IPS DF 19.7 (cell line): ENCODE results near the gene LRSAM1.
"Not testable (repeated sequence)": the region's sequence is repeated elsewhere in the genome, so short reads cannot be mapped to it uniquely, and the experiment has no call there.

Experiments used
- DNase-seq: peaks from one replicate; pipeline ENCODE4 v3.0.0-alpha.2; 2013; ENCODE audit warnings: low read depth, low spot score

The LRSAM1 gene

GRCh38 chr9:127457191-127457878 is 6.0 kb downstream of the LRSAM1 start:
- DNase-seq: no peak

- DNase-seq: no peak
Observed at GRCh38 chr9:127458921-127459320, 7.6 kb downstream of the LRSAM1 start.

- no peak for DNase-seq
Observed at GRCh38 chr9:127463382-127463781, 12.1 kb downstream of the LRSAM1 start.

- DNase-seq: no peak
Observed at GRCh38 chr9:127463911-127464310, 12.6 kb downstream of the LRSAM1 start.

GRCh38 chr9:127466407-127466917 is 15.2 kb downstream of the LRSAM1 start:
- DNase-seq: not testable (repeated sequence)

GRCh38 chr9:127467621-127468020 is 16.3 kb downstream of the LRSAM1 start:
- no peak for DNase-seq

- no peak for DNase-seq
Observed at GRCh38 chr9:127470662-127471061, 19.4 kb downstream of the LRSAM1 start.

- DNase-seq: no peak
Observed at GRCh38 chr9:127473501-127473900, 22.2 kb downstream of the LRSAM1 start.

- no peak for DNase-seq
Observed at GRCh38 chr9:127473932-127474331, 22.6 kb downstream of the LRSAM1 start.

- DNase-seq: no peak
Observed at GRCh38 chr9:127474592-127474991, 23.3 kb downstream of the LRSAM1 start.

- no peak for DNase-seq
Observed at GRCh38 chr9:127479507-127480081, 28.3 kb downstream of the LRSAM1 start.

GRCh38 chr9:127482662-127483061 is 31.4 kb downstream of the LRSAM1 start:
- DNase-seq: no peak

- no peak for DNase-seq
Observed at GRCh38 chr9:127485995-127486394, 34.7 kb downstream of the LRSAM1 start.

GRCh38 chr9:127488946-127489345 is 37.6 kb downstream of the LRSAM1 start:
- no peak for DNase-seq

- DNase-seq: peak; percentile 64
Observed at GRCh38 chr9:127489471-127490115, 38.3 kb downstream of the LRSAM1 start.

- no peak for DNase-seq
Observed at GRCh38 chr9:127490535-127491230, 39.4 kb downstream of the LRSAM1 start.

- DNase-seq: no peak
Observed at GRCh38 chr9:127491516-127491915, 40.2 kb downstream of the LRSAM1 start.

- DNase-seq: no peak
Observed at GRCh38 chr9:127492616-127493015, 41.3 kb downstream of the LRSAM1 start.

GRCh38 chr9:127493592-127494303 is 42.4 kb downstream of the LRSAM1 start:
- DNase-seq: no peak

GRCh38 chr9:127494304-127494702 is 43.0 kb downstream of the LRSAM1 start:
- DNase-seq: no peak

GRCh38 chr9:127495884-127496555 is 44.7 kb downstream of the LRSAM1 start:
- DNase-seq: no peak
